Activated naive CD8-positive, alpha-beta T cell treated with anti-CD3 and anti-CD28 coated beads for 36 hours (primary cell): Measurements from ENCODE around the gene FAM181B. TPM values are rescaled to one million over a fixed set of nuclear protein-coding genes. Genes with fewer than 3 reads are reported as not detected.

ENCODE experiments used
- DNase-seq: peaks from one replicate; pipeline ENCODE4 v3.0.0; 2021
- H3K27ac Mint-ChIP-seq: one replicate; pipeline ENCODE4 v1.8.0; 2022; ENCODE audit warnings: mild to moderate bottlenecking, moderate library complexity, mixed read lengths
- H3K27me3 Mint-ChIP-seq: one replicate; pipeline ENCODE4 v1.8.0; 2022; ENCODE audit warnings: mild to moderate bottlenecking, mixed read lengths
- H3K36me3 Mint-ChIP-seq: one replicate; pipeline ENCODE4 v1.8.0; 2021; ENCODE audit warnings: mild to moderate bottlenecking, mixed read lengths
- H3K4me1 Mint-ChIP-seq: one replicate; pipeline ENCODE4 v1.8.0; 2021; ENCODE audit warnings: mixed read lengths
- H3K4me3 Mint-ChIP-seq: one replicate; pipeline ENCODE4 v1.8.0; 2022; ENCODE audit warnings: mild to moderate bottlenecking, moderate library complexity, mixed read lengths
- H3K9me3 Mint-ChIP-seq: one replicate; pipeline ENCODE4 v1.8.0; 2022; ENCODE audit warnings: mixed read lengths
- total RNA-seq, 2 experiments: library from RNA; stranded (reverse); gene quantifications; one replicate each; pipeline ENCODE4 v1.2.3, GENCODE V29; 2021

The FAM181B gene, protein sequence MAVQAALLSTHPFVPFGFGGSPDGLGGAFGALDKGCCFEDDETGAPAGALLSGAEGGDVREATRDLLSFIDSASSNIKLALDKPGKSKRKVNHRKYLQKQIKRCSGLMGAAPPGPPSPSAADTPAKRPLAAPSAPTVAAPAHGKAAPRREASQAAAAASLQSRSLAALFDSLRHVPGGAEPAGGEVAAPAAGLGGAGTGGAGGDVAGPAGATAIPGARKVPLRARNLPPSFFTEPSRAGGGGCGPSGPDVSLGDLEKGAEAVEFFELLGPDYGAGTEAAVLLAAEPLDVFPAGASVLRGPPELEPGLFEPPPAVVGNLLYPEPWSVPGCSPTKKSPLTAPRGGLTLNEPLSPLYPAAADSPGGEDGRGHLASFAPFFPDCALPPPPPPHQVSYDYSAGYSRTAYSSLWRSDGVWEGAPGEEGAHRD
- total RNA-seq, result not detected

DNA sequence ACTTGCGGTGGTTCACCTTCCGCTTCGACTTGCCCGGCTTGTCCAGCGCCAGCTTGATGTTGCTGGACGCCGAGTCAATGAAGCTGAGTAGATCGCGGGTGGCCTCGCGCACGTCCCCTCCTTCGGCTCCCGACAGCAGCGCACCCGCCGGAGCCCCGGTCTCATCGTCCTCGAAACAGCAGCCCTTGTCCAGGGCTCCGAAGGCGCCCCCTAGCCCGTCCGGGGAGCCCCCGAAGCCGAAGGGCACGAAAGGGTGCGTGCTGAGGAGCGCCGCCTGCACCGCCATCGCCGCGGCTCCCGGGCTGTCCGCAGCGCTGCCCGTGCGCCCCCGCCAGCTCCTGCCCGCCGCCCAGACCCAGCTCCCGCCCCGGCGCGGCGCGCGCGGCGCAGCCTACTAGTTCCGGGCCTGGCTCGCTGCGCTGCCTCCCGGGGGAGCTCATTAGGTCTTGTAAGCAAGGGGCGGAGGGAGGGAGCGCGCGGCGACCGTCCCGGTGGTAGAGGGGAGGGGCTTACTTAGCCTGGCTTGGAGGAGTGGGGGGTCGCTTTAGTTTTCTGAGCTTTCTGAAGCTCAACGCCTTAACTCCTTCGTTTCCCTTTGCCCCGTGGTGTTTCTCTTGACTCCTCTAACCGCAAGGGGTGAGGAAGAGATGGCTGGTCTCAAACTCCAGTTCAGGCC is at the start of gene FAM181B:
Gene FAM181B, minus strand, starts transcription at position 421 of the 676 bp plus-strand sequence. Its CDS starts 135 bp downstream, at position 286.
- H3K27me3 Mint-ChIP-seq, result peaks cover 63% of the 10 kb centered on the region
- H3K4me1 Mint-ChIP-seq, result peaks cover 6% of the 10 kb centered on the region
- H3K9me3 Mint-ChIP-seq, result peaks cover 2% of the 10 kb centered on the region
- H3K4me3 Mint-ChIP-seq, result peak within 1 kb of the TSS; percentile 60
- no peaks in the 10 kb centered on the region for H3K36me3 Mint-ChIP-seq
- peak; percentile 47 for DNase-seq
- no peak within 1 kb of the TSS for H3K27ac Mint-ChIP-seq

- no peak overlapping the region for H3K27ac Mint-ChIP-seq
- peaks cover 1% of the 10 kb centered on the region for H3K9me3 Mint-ChIP-seq
- no peak for DNase-seq
- no peaks in the 10 kb centered on the region for H3K4me1 Mint-ChIP-seq
- no peak overlapping the region for H3K4me3 Mint-ChIP-seq
- H3K36me3 Mint-ChIP-seq, result no peaks in the 10 kb centered on the region
- no peaks in the 10 kb centered on the region for H3K27me3 Mint-ChIP-seq
Measured at GRCh38 chr11:82782825-82783374, 49.2 kb upstream of the FAM181B start.

- Mint-ChIP-seq H3K27me3 (no peaks in the 10 kb centered on the region), H3K36me3 (peaks cover 1% of the 10 kb centered on the region), H3K27ac (no peak overlapping the region), H3K4me3 (no peak overlapping the region), H3K9me3 (peaks cover 13% of the 10 kb centered on the region), H3K4me1 (no peaks in the 10 kb centered on the region)
- no peak for DNase-seq
Measured at GRCh38 chr11:82778776-82779175, 45.1 kb upstream of the FAM181B start.

- H3K4me3 Mint-ChIP-seq, result no peak overlapping the region
- no peaks in the 10 kb centered on the region for H3K4me1 Mint-ChIP-seq
- peaks cover 8% of the 10 kb centered on the region for H3K27me3 Mint-ChIP-seq
- DNase-seq, result no peak
- no peak overlapping the region for H3K27ac Mint-ChIP-seq
- peaks cover 13% of the 10 kb centered on the region for H3K9me3 Mint-ChIP-seq
- H3K36me3 Mint-ChIP-seq, result peaks cover 1% of the 10 kb centered on the region
Measured at GRCh38 chr11:82776377-82776776, 42.7 kb upstream of the FAM181B start.

DNA sequence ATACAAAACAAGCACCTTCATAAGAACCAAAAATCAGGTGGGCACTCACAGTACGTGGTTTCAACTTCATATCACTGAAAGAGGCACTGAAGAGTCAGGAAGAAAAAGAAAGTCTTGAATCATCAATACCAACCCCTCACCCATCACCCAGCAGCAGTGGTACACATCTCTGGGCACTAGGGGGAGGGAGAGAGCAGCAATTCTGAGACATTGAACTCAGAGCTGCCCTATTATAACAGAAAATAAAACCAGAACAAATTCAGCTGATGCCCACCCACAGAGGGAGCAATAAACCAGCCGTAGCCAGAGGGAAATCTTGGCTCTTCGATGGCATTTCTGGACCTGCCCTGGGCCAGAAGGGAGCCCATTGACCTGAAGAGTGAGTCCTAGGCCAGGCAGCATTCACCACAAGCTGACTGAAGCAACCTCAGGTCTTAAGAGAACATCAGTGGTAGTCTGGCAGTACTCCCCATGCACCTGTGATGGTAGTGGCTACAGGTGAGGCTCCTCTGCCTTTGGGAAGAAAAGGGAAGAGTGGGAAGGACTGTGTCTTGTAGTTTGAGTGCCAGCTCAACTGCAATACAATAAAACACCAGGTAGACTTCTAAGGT is 42.2 kb upstream of the FAM181B start:
- peak; percentile 19 for DNase-seq

DNA sequence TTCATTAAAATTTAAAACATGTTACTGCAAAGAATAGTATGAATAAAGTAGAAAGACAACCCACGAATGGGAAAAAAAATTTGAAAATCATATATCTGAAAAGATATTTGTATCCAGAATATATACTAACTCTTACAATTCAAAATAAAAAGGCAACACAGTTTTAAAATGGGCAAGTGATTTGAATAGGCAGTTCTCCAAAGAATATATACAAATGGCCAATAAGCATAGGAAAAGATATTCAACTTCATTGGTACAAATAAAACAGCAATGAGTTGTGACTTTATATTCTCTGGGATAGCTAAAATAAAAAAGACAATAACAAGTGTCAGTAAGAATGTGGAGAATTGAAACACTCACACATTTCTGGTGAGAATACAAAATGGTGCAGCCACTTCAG is 41.6 kb upstream of the FAM181B start:
- Mint-ChIP-seq H3K9me3 (peaks cover 13% of the 10 kb centered on the region), H3K4me1 (no peaks in the 10 kb centered on the region), H3K4me3 (no peak overlapping the region), H3K27ac (no peak overlapping the region), H3K36me3 (peaks cover 1% of the 10 kb centered on the region), H3K27me3 (peaks cover 8% of the 10 kb centered on the region)
- DNase-seq, result no peak

More for the DNA sequence above, 42.2 kb upstream of the FAM181B start:
- H3K36me3 Mint-ChIP-seq, result peaks cover 1% of the 10 kb centered on the region
- H3K4me3 Mint-ChIP-seq, result no peak overlapping the region
- H3K4me1 Mint-ChIP-seq, result no peaks in the 10 kb centered on the region
- peaks cover 13% of the 10 kb centered on the region for H3K9me3 Mint-ChIP-seq
- H3K27ac Mint-ChIP-seq, result no peak overlapping the region
- H3K27me3 Mint-ChIP-seq, result peaks cover 8% of the 10 kb centered on the region

- Mint-ChIP-seq H3K36me3 (no peaks in the 10 kb centered on the region), H3K27me3 (peaks cover 8% of the 10 kb centered on the region), H3K9me3 (peaks cover 4% of the 10 kb centered on the region), H3K4me3 (no peak overlapping the region), H3K4me1 (peaks cover 3% of the 10 kb centered on the region), H3K27ac (no peak overlapping the region)
- DNase-seq, result no peak
Measured at GRCh38 chr11:82771781-82772180, 38.1 kb upstream of the FAM181B start.

DNA sequence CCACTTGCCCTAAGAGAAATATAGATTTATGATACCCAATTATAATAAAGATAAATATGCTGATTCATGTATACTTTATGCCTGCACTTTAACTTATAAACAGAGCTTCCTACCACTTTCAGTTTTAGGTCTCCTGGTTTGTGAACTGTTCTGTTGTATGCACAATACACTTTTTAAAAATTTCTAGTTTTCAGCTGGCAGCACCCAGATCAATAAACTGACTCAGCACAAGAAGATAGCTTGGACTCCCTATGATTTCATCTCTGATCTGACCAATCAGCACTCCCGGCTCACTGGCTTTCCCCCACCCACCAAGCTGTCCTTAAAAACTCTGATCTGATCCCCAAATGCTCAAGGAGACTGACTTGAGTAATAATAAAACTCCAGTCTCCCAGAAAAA is 33.5 kb upstream of the FAM181B start:
- H3K4me1 Mint-ChIP-seq, result peaks cover 3% of the 10 kb centered on the region
- no peak overlapping the region for H3K4me3 Mint-ChIP-seq
- H3K27me3 Mint-ChIP-seq, result no peaks in the 10 kb centered on the region
- no peak overlapping the region for H3K27ac Mint-ChIP-seq
- no peaks in the 10 kb centered on the region for H3K9me3 Mint-ChIP-seq
- no peak for DNase-seq
- H3K36me3 Mint-ChIP-seq, result no peaks in the 10 kb centered on the region

DNA sequence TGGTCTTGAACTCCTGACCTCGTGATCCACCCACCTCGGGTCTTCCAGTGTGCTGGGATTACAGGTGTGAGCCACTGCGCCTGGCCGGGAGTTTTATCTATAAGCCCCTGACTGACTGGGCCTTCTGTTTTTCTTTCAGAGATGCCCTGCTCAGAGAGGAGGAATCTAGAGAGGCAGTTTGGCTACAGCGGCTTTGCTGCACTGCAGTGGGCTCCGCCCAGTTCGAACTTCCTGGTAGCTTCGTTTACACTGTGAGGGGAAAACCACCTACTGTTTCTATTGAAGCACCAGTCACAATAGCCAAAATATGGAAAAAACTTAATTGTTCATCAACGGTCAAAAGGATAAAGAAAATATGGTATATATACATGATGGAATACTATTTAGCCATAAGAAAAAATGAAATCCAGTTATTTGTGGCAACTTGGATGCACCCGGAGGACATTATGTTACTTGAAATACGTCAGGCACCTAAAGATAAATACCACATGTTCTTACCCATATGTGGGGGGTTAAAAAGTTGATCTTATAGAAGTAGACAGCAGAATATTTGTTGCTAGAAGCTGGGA is 31.9 kb upstream of the FAM181B start:
- H3K9me3 Mint-ChIP-seq, result no peaks in the 10 kb centered on the region
- no peaks in the 10 kb centered on the region for H3K36me3 Mint-ChIP-seq
- no peak for DNase-seq
- no peak overlapping the region for H3K4me3 Mint-ChIP-seq
- no peak overlapping the region for H3K27ac Mint-ChIP-seq
- no peaks in the 10 kb centered on the region for H3K27me3 Mint-ChIP-seq
- H3K4me1 Mint-ChIP-seq, result peaks cover 3% of the 10 kb centered on the region

DNA sequence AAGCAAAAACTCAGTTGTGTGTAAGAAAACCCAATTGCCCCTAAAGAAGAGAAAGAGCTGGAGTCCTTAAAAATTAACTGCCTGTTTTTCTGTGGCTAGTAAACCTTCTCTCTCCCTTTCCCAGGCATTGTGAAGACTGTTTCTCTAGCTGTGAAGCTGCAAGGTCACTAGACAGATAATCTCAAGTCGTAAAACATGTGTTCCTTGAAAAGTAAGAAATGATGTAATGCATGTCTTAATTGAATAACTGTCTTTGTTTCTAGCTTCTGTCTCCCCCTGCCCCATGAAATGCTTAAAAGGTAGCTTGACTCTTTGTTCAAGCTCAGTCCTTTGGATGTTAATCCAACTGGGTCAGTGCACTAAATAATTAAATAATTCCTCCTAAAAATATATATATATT is 29.5 kb upstream of the FAM181B start:
- no peaks in the 10 kb centered on the region for H3K9me3 Mint-ChIP-seq
- no peaks in the 10 kb centered on the region for H3K27me3 Mint-ChIP-seq
- DNase-seq, result no peak
- no peak overlapping the region for H3K4me3 Mint-ChIP-seq
- no peak overlapping the region for H3K27ac Mint-ChIP-seq
- no peaks in the 10 kb centered on the region for H3K36me3 Mint-ChIP-seq
- H3K4me1 Mint-ChIP-seq, result peaks cover 4% of the 10 kb centered on the region

GRCh38 chr11:82759649-82760048 is 26.0 kb upstream of the FAM181B start:
- Mint-ChIP-seq H3K36me3 (no peaks in the 10 kb centered on the region), H3K4me3 (no peak overlapping the region), H3K27ac (no peak overlapping the region), H3K9me3 (peaks cover 1% of the 10 kb centered on the region), H3K4me1 (peaks cover 19% of the 10 kb centered on the region), H3K27me3 (no peaks in the 10 kb centered on the region)
- no peak for DNase-seq

GRCh38 chr11:82757660-82758357 is 24.1 kb upstream of the FAM181B start:
- Mint-ChIP-seq H3K4me3 (no peak overlapping the region), H3K4me1 (peaks cover 19% of the 10 kb centered on the region), H3K9me3 (peaks cover 1% of the 10 kb centered on the region), H3K27ac (no peak overlapping the region), H3K36me3 (no peaks in the 10 kb centered on the region), H3K27me3 (no peaks in the 10 kb centered on the region)
- DNase-seq, result no peak

DNA sequence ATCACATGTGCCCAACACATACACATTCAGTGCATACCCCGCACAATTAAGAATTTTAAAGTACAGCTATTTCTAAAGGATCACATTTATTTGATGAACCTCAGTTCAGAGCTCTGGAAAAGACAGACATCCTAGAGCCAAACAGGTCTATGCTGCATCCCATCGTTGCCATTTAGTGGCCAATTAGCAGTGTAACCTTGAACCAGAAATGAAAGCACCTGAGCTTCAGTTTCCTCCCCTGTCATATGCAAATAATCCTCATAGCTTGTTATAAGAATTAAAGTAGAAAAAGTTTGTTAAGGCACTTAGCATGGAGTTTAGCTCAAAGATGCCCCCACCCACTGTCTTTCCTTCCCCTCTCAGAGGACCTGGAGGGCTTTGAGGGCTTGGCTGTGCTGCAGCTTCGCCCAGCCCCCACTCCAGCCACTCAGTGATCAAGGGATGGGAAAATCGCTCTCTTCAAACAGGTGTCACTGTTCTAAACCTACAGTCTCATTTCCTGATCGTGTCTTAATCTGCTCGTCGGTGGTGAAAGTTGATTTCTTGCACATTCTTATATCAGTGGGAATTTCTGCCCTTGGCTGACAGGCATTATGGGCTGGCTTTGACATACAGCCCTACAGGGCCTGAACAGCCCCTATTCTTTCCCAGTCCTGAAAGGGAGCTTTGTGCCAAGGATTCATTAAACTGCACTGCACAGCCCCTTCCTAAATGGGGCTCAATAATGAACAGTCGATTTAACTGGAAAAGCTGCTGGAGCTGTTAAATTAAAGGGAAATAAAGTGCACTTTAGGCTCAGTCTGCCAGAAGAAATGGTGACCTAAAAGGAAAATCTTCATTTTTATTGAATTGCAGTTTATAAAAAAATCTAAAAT is 23.3 kb upstream of the FAM181B start:
- H3K4me1 Mint-ChIP-seq, result peaks cover 19% of the 10 kb centered on the region
- no peaks in the 10 kb centered on the region for H3K27me3 Mint-ChIP-seq
- DNase-seq, result no peak
- H3K9me3 Mint-ChIP-seq, result peaks cover 1% of the 10 kb centered on the region
- H3K4me3 Mint-ChIP-seq, result no peak overlapping the region
- H3K36me3 Mint-ChIP-seq, result no peaks in the 10 kb centered on the region
- no peak overlapping the region for H3K27ac Mint-ChIP-seq

DNA sequence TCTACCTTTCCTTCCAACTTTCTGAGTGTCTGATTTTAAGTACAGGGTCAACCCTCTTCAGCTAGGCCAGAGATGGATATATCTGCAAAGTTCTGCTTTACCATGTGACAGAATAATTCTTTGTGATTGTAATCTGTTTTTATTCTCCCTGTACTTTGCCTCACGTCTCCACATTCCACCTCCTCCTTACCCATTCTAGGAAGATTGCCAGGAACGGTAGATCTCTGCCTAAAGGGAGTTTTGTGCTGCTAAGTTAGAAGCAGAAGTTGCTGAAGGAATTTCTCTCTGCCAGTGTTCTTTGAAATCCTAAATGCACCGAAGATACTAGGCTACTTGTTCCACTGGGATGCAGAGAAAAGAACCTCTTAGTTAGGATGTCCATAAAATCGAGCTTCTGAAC is 20.7 kb upstream of the FAM181B start:
- Mint-ChIP-seq H3K27ac (no peak overlapping the region), H3K27me3 (no peaks in the 10 kb centered on the region), H3K36me3 (no peaks in the 10 kb centered on the region), H3K4me1 (peaks cover 37% of the 10 kb centered on the region), H3K4me3 (no peak overlapping the region), H3K9me3 (peaks cover 1% of the 10 kb centered on the region)
- no peak for DNase-seq
